GM21825 (cell line): ENCODE results near the gene HSPB6.
"Not testable (repeated sequence)": the region's sequence is repeated elsewhere in the genome, so short reads cannot be mapped to it uniquely, and the experiment has no call there.

Experiments
- ATAC-seq: cut with Tn5 transposase; IDR thresholded peaks from one replicate; pipeline ENCODE4 v1.9.1; 2021; ENCODE audit warnings: mild to moderate bottlenecking, moderate library complexity; ENCODE audit not compliant: unreplicated experiment

The HSPB6 gene

GRCh38 chr19:35786299-35787160 is 29.7 kb upstream of the HSPB6 start:
- no peak for ATAC-seq

GRCh38 chr19:35785339-35785627 is 28.5 kb upstream of the HSPB6 start:
- no peak for ATAC-seq

GRCh38 chr19:35784503-35785338 is 27.9 kb upstream of the HSPB6 start:
- ATAC-seq, result no peak

- ATAC-seq, result no peak
Measured at GRCh38 chr19:35783469-35784434, 26.9 kb upstream of the HSPB6 start.

- no peak for ATAC-seq
Measured at GRCh38 chr19:35782589-35782988, 25.8 kb upstream of the HSPB6 start.

GRCh38 chr19:35781650-35782049 is 24.8 kb upstream of the HSPB6 start:
- ATAC-seq, result no peak

- no peak for ATAC-seq
Measured at GRCh38 chr19:35780717-35781116, 23.9 kb upstream of the HSPB6 start.

GRCh38 chr19:35780058-35780457 is 23.2 kb upstream of the HSPB6 start:
- no peak for ATAC-seq

GRCh38 chr19:35779033-35779432 is 22.2 kb upstream of the HSPB6 start:
- ATAC-seq, result no peak

GRCh38 chr19:35777961-35778360 is 21.1 kb upstream of the HSPB6 start:
- ATAC-seq, result no peak

GRCh38 chr19:35777086-35777841 is 20.4 kb upstream of the HSPB6 start:
- ATAC-seq, result no peak

- no peak for ATAC-seq
Measured at GRCh38 chr19:35776102-35776788, 19.4 kb upstream of the HSPB6 start.

GRCh38 chr19:35775298-35776101 is 18.7 kb upstream of the HSPB6 start, which contains the start of gene ARHGAP33:
Gene ARHGAP33 (plus strand): TSS chr19:35775564. CDS start chr19:35775659, 95 bp downstream.
- ATAC-seq, result peak; percentile 88

- ATAC-seq, result no peak
Measured at GRCh38 chr19:35775046-35775297, 18.1 kb upstream of the HSPB6 start.

- ATAC-seq, result no peak
Measured at GRCh38 chr19:35774274-35775045, 17.6 kb upstream of the HSPB6 start.

- ATAC-seq, result no peak
Measured at GRCh38 chr19:35773020-35773806, 16.4 kb upstream of the HSPB6 start.

GRCh38 chr19:35772362-35772761 is 15.5 kb upstream of the HSPB6 start:
- not testable (repeated sequence) for ATAC-seq

- ATAC-seq, result no peak
Measured at GRCh38 chr19:35768082-35768421, 11.2 kb upstream of the HSPB6 start.
